ENCODE measurements around the gene PHLPP1.

The PHLPP1 gene

GRCh38 chr18:62771494-62772270 lies 56.3 kb downstream of the PHLPP1 start:
- Mint-ChIP-seq H3K9me3 (no peaks in the 10 kb centered on the region), H3K36me3 (ENCODE audit: insufficient read depth) (no peaks in the 10 kb centered on the region), H3K4me1 (peaks cover 22% of the 10 kb centered on the region), H3K27ac (ENCODE audit: low read depth) (no peak overlapping the region), H3K27me3 (no peaks in the 10 kb centered on the region), H3K4me3 (no peak overlapping the region)
- ATAC-seq (replicated peaks; ENCODE audit: extremely low read depth, poor library complexity, severe bottlenecking) (no peak), DNase-seq (ENCODE audit: low spot score in 2 of 2) (no peak)

GRCh38 chr18:62772860-62773584 lies 57.7 kb downstream of the PHLPP1 start:
- H3K27ac Mint-ChIP-seq (ENCODE audit: low read depth), result no peak overlapping the region
- H3K4me3 Mint-ChIP-seq, result no peak overlapping the region
- peaks cover 15% of the 10 kb centered on the region for H3K4me1 Mint-ChIP-seq
- ATAC-seq (replicated peaks; ENCODE audit: extremely low read depth, poor library complexity, severe bottlenecking) (no peak), DNase-seq (ENCODE audit: low spot score in 2 of 2) (no peak)
- no peaks in the 10 kb centered on the region for H3K27me3 Mint-ChIP-seq
- no peaks in the 10 kb centered on the region for H3K9me3 Mint-ChIP-seq
- no peaks in the 10 kb centered on the region for H3K36me3 Mint-ChIP-seq (ENCODE audit: insufficient read depth)

- Mint-ChIP-seq H3K27me3 (no peaks in the 10 kb centered on the region), H3K4me3 (no peak overlapping the region), H3K4me1 (peaks cover 15% of the 10 kb centered on the region), H3K27ac (ENCODE audit: low read depth) (no peak overlapping the region), H3K9me3 (no peaks in the 10 kb centered on the region), H3K36me3 (ENCODE audit: insufficient read depth) (no peaks in the 10 kb centered on the region)
- DNase-seq (ENCODE audit: low spot score in 2 of 2), result no peak
- no peak for ATAC-seq (replicated peaks; ENCODE audit: extremely low read depth, poor library complexity, severe bottlenecking)
Observed at GRCh38 chr18:62773691-62774090, 58.4 kb downstream of the PHLPP1 start.

GRCh38 chr18:62776024-62776570 lies 60.8 kb downstream of the PHLPP1 start:
- ATAC-seq (replicated peaks; ENCODE audit: extremely low read depth, poor library complexity, severe bottlenecking) (no peak), DNase-seq (ENCODE audit: low spot score in 2 of 2) (no peak)
- no peaks in the 10 kb centered on the region for H3K36me3 Mint-ChIP-seq (ENCODE audit: insufficient read depth)
- H3K9me3 Mint-ChIP-seq, result no peaks in the 10 kb centered on the region
- peaks cover 15% of the 10 kb centered on the region for H3K4me1 Mint-ChIP-seq
- no peak overlapping the region for H3K27ac Mint-ChIP-seq (ENCODE audit: low read depth)
- no peaks in the 10 kb centered on the region for H3K27me3 Mint-ChIP-seq
- H3K4me3 Mint-ChIP-seq, result no peak overlapping the region

- no peak for DNase-seq (ENCODE audit: low spot score in 2 of 2)
- H3K4me3 Mint-ChIP-seq, result no peak overlapping the region
- ATAC-seq (replicated peaks; ENCODE audit: extremely low read depth, poor library complexity, severe bottlenecking), result no peak
- H3K9me3 Mint-ChIP-seq, result no peaks in the 10 kb centered on the region
- H3K36me3 Mint-ChIP-seq (ENCODE audit: insufficient read depth), result no peaks in the 10 kb centered on the region
- H3K27ac Mint-ChIP-seq (ENCODE audit: low read depth), result no peak overlapping the region
- no peaks in the 10 kb centered on the region for H3K27me3 Mint-ChIP-seq
- peaks cover 13% of the 10 kb centered on the region for H3K4me1 Mint-ChIP-seq
Observed at GRCh38 chr18:62777814-62778213, 62.5 kb downstream of the PHLPP1 start.

- Mint-ChIP-seq H3K9me3 (no peaks in the 10 kb centered on the region), H3K27me3 (no peaks in the 10 kb centered on the region), H3K4me3 (no peak overlapping the region), H3K4me1 (peaks cover 18% of the 10 kb centered on the region), H3K27ac (ENCODE audit: low read depth) (no peak overlapping the region), H3K36me3 (ENCODE audit: insufficient read depth) (no peaks in the 10 kb centered on the region)
- no peak for ATAC-seq (replicated peaks; ENCODE audit: extremely low read depth, poor library complexity, severe bottlenecking)
- DNase-seq (ENCODE audit: low spot score in 2 of 2), result no peak
Observed at GRCh38 chr18:62778976-62779869, 63.9 kb downstream of the PHLPP1 start.

- no peak for ATAC-seq (replicated peaks; ENCODE audit: extremely low read depth, poor library complexity, severe bottlenecking)
- Mint-ChIP-seq H3K9me3 (no peaks in the 10 kb centered on the region), H3K4me3 (no peak overlapping the region), H3K36me3 (ENCODE audit: insufficient read depth) (peaks cover 3% of the 10 kb centered on the region), H3K27me3 (no peaks in the 10 kb centered on the region), H3K4me1 (peaks cover 23% of the 10 kb centered on the region), H3K27ac (ENCODE audit: low read depth) (no peak overlapping the region)
- DNase-seq (ENCODE audit: low spot score in 2 of 2), result no peak
Observed at GRCh38 chr18:62781262-62781661, 65.9 kb downstream of the PHLPP1 start.

GRCh38 chr18:62781893-62782292 lies 66.6 kb downstream of the PHLPP1 start:
- ATAC-seq (replicated peaks; ENCODE audit: extremely low read depth, poor library complexity, severe bottlenecking) (no peak), DNase-seq (ENCODE audit: low spot score in 2 of 2) (no peak)
- H3K4me3 Mint-ChIP-seq, result no peak overlapping the region
- no peaks in the 10 kb centered on the region for H3K9me3 Mint-ChIP-seq
- H3K36me3 Mint-ChIP-seq (ENCODE audit: insufficient read depth), result peaks cover 3% of the 10 kb centered on the region
- H3K27me3 Mint-ChIP-seq, result no peaks in the 10 kb centered on the region
- H3K4me1 Mint-ChIP-seq, result peaks cover 23% of the 10 kb centered on the region
- no peak overlapping the region for H3K27ac Mint-ChIP-seq (ENCODE audit: low read depth)

- H3K4me1 Mint-ChIP-seq, result peaks cover 27% of the 10 kb centered on the region
- peaks cover 3% of the 10 kb centered on the region for H3K36me3 Mint-ChIP-seq (ENCODE audit: insufficient read depth)
- peak overlapping the region; percentile 34 for H3K4me3 Mint-ChIP-seq
- ATAC-seq (replicated peaks; ENCODE audit: extremely low read depth, poor library complexity, severe bottlenecking), result peak; percentile 80
- peak overlapping the region; percentile 23 for H3K27ac Mint-ChIP-seq (ENCODE audit: low read depth)
- H3K27me3 Mint-ChIP-seq, result no peaks in the 10 kb centered on the region
- no peaks in the 10 kb centered on the region for H3K9me3 Mint-ChIP-seq
- DNase-seq (ENCODE audit: low spot score in 2 of 2), result no peak
Observed at GRCh38 chr18:62784338-62784965, 69.1 kb downstream of the PHLPP1 start.

- ATAC-seq (replicated peaks; ENCODE audit: extremely low read depth, poor library complexity, severe bottlenecking), result no peak
Observed at GRCh38 chr18:62784966-62785413, 69.6 kb downstream of the PHLPP1 start.

GRCh38 chr18:62786689-62787088 lies 71.3 kb downstream of the PHLPP1 start:
- Mint-ChIP-seq H3K4me1 (peaks cover 28% of the 10 kb centered on the region), H3K27ac (ENCODE audit: low read depth) (no peak overlapping the region), H3K36me3 (ENCODE audit: insufficient read depth) (peaks cover 3% of the 10 kb centered on the region), H3K9me3 (no peaks in the 10 kb centered on the region), H3K4me3 (no peak overlapping the region), H3K27me3 (no peaks in the 10 kb centered on the region)
- DNase-seq (ENCODE audit: low spot score in 2 of 2) (no peak), ATAC-seq (replicated peaks; ENCODE audit: extremely low read depth, poor library complexity, severe bottlenecking) (no peak)

More at GRCh38 chr18:62784966-62785413, 69.6 kb downstream of the PHLPP1 start:
- peak overlapping the region; percentile 34 for H3K4me3 Mint-ChIP-seq
- no peaks in the 10 kb centered on the region for H3K27me3 Mint-ChIP-seq
- H3K9me3 Mint-ChIP-seq, result no peaks in the 10 kb centered on the region
- DNase-seq (ENCODE audit: low spot score in 2 of 2), result no peak
- H3K27ac Mint-ChIP-seq (ENCODE audit: low read depth), result peak overlapping the region; percentile 23
- H3K36me3 Mint-ChIP-seq (ENCODE audit: insufficient read depth), result peaks cover 3% of the 10 kb centered on the region
- H3K4me1 Mint-ChIP-seq, result peaks cover 27% of the 10 kb centered on the region

GRCh38 chr18:62788111-62788510 lies 72.8 kb downstream of the PHLPP1 start:
- Mint-ChIP-seq H3K4me1 (peaks cover 28% of the 10 kb centered on the region), H3K9me3 (no peaks in the 10 kb centered on the region), H3K36me3 (ENCODE audit: insufficient read depth) (peaks cover 3% of the 10 kb centered on the region), H3K4me3 (no peak overlapping the region), H3K27me3 (no peaks in the 10 kb centered on the region), H3K27ac (ENCODE audit: low read depth) (no peak overlapping the region)
- DNase-seq (ENCODE audit: low spot score in 2 of 2) (no peak), ATAC-seq (replicated peaks; ENCODE audit: extremely low read depth, poor library complexity, severe bottlenecking) (no peak)

All from central memory CD8-positive, alpha-beta T cell (primary cell).